Measurements from ENCODE around the gene PALB2. TPM values are rescaled to one million over a fixed set of nuclear protein-coding genes. Genes with fewer than 3 reads are reported as not detected.
"Not testable (repeated sequence)": the region's sequence is repeated elsewhere in the genome, so short reads cannot be mapped to it uniquely, and the experiment has no call there.

PALB2 gene
- total RNA-seq, 1 donor from 2014 or later: 15.4 TPM

- Mint-ChIP-seq H3K36me3 (peaks cover 21% of the 10 kb centered on the region), H3K4me1 (no peaks in the 10 kb centered on the region), H3K27ac (no peak overlapping the region), H3K27me3 (ENCODE audit: low read depth) (no peaks in the 10 kb centered on the region), H3K9me3 (no peaks in the 10 kb centered on the region), H3K4me3 (no peak overlapping the region)
- no peak for DNase-seq (ENCODE audit: low spot score in 2 of 2, unreplicated experiment in 2 of 2)
- TF ChIP-seq CTCF (IDR thresholded peaks at IDR 0.05; ENCODE audit: unreplicated experiment): no peak
Measured at GRCh38 chr16:23584186-23585076, 56.7 kb downstream of the PALB2 start.

- not testable (repeated sequence) for H3K9me3 Mint-ChIP-seq; H3K4me3 Mint-ChIP-seq; H3K4me1 Mint-ChIP-seq; H3K27me3 Mint-ChIP-seq (ENCODE audit: low read depth); H3K27ac Mint-ChIP-seq; DNase-seq (ENCODE audit: low spot score in 2 of 2, unreplicated experiment in 2 of 2)
- peaks cover 24% of the 10 kb centered on the region for H3K36me3 Mint-ChIP-seq
Measured at GRCh38 chr16:23583271-23583670, 57.8 kb downstream of the PALB2 start.

- no peak for TF ChIP-seq CTCF (IDR thresholded peaks at IDR 0.05; ENCODE audit: unreplicated experiment)
- no peaks in the 10 kb centered on the region for H3K9me3 Mint-ChIP-seq
- no peak for DNase-seq (ENCODE audit: low spot score in 2 of 2, unreplicated experiment in 2 of 2)
- H3K27ac Mint-ChIP-seq: no peak overlapping the region
- H3K27me3 Mint-ChIP-seq (ENCODE audit: low read depth): no peaks in the 10 kb centered on the region
- H3K4me1 Mint-ChIP-seq: no peaks in the 10 kb centered on the region
- H3K36me3 Mint-ChIP-seq: peaks cover 24% of the 10 kb centered on the region
- no peak overlapping the region for H3K4me3 Mint-ChIP-seq
Measured at GRCh38 chr16:23581764-23582163, 59.3 kb downstream of the PALB2 start.

GRCh38 chr16:23580391-23580790, 60.7 kb downstream of the PALB2 start:
- Mint-ChIP-seq H3K36me3 (peaks cover 21% of the 10 kb centered on the region), H3K27me3 (ENCODE audit: low read depth) (no peaks in the 10 kb centered on the region), H3K27ac (no peak overlapping the region), H3K4me3 (no peak overlapping the region), H3K9me3 (no peaks in the 10 kb centered on the region), H3K4me1 (no peaks in the 10 kb centered on the region)
- DNase-seq (ENCODE audit: low spot score in 2 of 2, unreplicated experiment in 2 of 2): no peak
- no peak for TF ChIP-seq CTCF (IDR thresholded peaks at IDR 0.05; ENCODE audit: unreplicated experiment)

- Mint-ChIP-seq H3K36me3 (peaks cover 21% of the 10 kb centered on the region), H3K4me1 (no peaks in the 10 kb centered on the region), H3K27ac (no peak overlapping the region), H3K27me3 (ENCODE audit: low read depth) (no peaks in the 10 kb centered on the region), H3K4me3 (no peak overlapping the region), H3K9me3 (no peaks in the 10 kb centered on the region)
- TF ChIP-seq CTCF (IDR thresholded peaks at IDR 0.05; ENCODE audit: unreplicated experiment): no peak
- no peak for DNase-seq (ENCODE audit: low spot score in 2 of 2, unreplicated experiment in 2 of 2)
Measured at GRCh38 chr16:23579371-23579770, 61.7 kb downstream of the PALB2 start.

GRCh38 chr16:23578101-23578830, 62.8 kb downstream of the PALB2 start:
- Mint-ChIP-seq H3K36me3 (peaks cover 19% of the 10 kb centered on the region), H3K27ac (no peak overlapping the region), H3K4me1 (no peaks in the 10 kb centered on the region), H3K9me3 (no peaks in the 10 kb centered on the region), H3K27me3 (ENCODE audit: low read depth) (no peaks in the 10 kb centered on the region), H3K4me3 (no peak overlapping the region)
- DNase-seq (ENCODE audit: low spot score in 2 of 2, unreplicated experiment in 2 of 2): no peak
- TF ChIP-seq CTCF (IDR thresholded peaks at IDR 0.05; ENCODE audit: unreplicated experiment): no peak
